Anterior cingulate cortex (tissue), 58 donors: Measurements from ENCODE around the gene CEP104.

Experiments
- DNase-seq, 58 donors: peaks; one replicate each; lab custom pipeline; 2025; lab: John Stamatoyannopoulos, UW

CEP104 gene

DNA sequence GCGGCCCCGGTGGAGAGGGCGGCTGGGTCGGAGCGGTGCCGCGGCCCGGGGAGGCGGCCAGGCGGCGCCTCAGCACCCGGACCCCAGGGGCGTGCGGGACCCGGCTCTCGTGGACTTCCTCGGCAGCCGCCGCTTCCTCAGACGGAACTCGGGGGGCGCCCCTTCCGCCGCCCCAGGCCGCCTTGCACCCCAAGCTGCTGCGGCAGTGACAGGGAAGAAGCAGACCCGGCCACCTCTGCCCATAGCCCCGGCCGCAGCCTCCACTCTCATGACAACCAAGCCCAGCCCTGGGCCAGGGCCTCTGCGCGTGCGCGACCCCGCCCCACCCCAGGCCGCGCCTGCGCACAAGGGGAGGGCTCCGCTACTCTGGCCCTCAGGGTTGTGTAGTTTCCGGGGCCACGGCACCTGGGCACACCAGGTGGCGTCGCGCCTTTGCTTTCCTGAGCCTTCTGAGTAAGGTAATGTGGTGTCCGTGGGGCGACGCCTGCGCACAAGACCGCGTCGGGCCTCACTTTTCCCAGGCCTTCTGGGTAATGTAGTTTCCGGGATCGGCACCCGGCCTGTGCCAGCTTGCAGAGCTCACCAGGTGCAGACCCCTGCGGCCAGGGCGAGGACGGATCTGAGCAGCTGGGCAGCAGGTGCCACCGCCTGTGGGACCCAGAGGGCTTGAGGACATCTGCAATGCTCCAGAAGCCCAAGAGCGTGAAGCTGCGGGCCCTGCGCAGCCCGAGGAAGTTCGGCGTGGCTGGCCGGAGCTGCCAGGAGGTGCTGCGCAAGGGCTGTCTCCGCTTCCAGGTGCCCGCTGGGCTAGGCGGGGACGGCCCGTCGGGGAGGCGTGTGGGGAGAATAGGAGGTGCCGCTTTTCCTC, at the start of gene CEP104, which contains the start of gene DFFB:
Gene CEP104 (minus strand): TSS at position 289 of the 868 bp plus-strand sequence. CDS start 4,804 bp downstream, outside the sequence.
Gene DFFB (plus strand): TSS at position 554 of the 868 bp plus-strand sequence. CDS start 128 bp downstream, at position 682.
- peak; percentile 12 to 97 (median 83) for DNase-seq

DNA sequence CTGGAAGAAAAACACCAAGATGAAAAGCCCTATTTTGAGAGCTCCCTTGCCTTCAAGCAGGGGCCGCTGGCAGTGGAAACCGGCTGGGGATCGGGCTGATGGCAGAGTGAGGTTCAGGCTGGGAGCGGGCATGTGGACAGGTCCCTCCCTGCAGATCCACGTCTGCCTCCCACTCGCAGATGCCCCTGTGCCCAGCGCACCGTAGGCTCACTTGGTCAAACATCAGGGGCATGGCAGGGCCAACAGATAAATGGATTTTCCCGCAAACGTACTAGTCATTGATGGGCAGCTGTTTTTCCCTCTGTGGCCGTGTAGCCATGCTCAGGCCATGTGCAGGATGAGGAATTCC, 49.6 kb upstream of the CEP104 start:
- DNase-seq = no peak

DNA sequence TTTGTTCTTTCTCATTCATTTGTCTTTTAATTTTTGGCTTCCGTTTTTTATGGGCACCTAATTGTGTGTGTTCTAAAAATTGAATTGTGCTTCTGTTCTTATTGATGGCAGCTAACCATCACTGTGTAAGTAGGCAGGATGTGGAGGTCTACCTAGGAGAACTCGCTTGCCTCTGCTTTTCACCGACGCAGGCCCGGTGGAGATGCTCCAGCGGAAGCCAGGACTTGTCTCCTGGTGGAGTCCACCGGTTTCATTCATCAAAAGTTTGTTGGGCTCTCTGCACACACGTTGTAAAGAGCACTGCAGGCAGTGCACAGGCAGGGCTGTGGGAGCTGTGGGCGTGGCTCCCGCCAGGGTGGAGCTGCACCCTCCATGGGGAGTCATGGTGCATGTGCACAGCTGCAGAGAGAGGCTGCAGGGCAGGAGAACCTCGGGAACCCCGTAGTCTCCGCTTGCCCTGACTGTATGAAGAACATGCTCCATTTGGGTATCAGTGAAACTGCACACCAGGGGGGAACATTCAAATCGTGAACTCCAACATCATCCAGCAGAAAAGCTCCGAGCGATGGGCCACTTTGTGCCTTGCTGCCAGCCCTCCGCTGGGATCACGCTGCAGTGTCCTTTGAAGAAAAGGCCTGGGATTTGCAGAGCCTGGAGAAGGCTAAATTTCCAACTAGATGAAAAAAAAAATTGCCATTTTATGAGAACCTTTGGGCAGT, 49.1 kb upstream of the CEP104 start:
- no peak for DNase-seq

DNA sequence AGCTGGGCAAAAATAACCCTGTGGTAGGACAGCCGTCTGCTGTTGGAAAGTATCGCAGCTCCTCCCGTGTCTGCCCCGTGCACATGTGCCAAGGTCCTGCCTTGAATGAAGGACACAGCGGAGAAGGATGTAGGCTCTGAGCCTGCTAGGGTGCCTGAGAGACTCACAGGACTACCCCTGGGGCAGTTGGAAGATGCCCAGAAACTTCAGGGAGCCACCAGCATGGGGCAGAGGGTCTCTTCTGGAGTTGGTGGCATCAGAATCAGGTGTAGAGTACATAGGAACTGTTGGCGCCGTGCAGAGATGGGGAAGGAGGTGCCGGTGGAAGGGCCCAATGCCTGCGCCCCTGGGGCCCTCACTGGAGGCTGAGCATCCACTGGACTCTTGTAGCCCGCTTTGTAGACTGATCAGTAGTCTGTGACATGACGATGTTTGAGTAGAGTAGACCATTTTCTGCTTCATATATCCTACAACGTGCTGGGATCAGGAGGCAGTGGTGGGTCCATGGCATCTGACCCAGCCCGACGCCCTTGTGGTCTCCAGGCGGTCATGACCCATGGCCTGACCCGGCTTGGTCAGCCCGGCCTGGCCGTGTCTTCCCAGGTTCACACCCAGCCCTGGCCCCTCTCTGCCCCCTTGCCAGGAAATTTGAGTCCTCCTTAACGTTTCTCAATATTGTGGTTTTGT, 48.4 kb upstream of the CEP104 start:
- DNase-seq = no peak

DNA sequence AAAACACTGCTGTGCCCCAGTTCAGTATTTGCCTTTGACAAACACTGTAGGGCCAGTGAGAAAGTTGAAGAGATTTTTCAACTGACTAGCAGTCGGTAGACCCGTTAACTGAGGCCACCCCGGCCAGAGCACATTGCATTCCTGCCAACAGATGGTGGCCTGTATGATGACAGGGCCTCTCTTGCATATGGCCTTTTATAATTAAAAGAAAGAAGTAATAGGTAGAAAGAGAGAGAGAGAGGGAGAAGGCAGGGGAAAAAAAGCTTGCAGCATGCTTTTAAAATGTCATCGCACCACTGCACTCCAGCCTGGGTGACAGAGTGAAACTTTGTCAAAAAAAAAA, 47.8 kb upstream of the CEP104 start:
- DNase-seq = no peak

DNA sequence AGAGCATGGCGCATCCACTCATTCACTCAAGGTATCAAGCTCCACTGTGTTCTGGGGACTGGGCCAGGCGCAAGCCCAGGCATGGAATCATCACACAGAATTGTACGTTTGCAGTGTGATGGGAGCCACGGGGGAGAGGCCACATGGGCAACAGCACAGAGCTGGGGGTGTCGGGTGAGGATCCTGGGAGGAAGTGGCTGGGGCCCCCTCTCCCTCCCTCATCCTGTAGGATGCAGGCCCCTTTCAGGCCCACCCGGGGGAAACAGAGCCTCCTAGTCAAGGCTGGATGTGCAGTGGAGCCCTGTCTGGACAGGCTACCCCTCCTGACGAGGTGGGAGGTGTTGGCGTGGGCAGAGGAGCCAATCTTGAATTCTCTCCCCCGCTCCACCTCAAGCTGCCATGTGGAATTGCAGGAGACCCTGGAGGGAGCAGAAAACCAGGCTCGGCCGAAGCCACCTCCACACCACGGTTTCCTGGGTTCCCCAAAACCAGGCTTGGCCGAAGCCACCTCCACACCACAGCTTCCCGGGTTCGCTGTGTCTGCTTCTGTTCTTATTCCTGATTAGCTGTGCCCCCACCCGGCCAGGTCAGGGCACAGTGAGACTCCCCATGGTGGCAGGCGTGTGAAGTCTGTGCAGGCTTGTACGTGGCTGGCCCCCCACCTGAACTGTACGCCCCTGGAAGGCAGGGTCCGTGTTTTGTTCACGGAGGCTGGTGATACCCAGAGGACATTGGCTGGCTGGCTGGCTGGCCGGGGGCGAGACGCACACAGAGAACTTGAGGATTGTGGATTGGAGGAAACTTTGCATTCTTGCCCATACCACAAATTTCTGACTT, 47.2 kb upstream of the CEP104 start:
- no peak for DNase-seq

DNA sequence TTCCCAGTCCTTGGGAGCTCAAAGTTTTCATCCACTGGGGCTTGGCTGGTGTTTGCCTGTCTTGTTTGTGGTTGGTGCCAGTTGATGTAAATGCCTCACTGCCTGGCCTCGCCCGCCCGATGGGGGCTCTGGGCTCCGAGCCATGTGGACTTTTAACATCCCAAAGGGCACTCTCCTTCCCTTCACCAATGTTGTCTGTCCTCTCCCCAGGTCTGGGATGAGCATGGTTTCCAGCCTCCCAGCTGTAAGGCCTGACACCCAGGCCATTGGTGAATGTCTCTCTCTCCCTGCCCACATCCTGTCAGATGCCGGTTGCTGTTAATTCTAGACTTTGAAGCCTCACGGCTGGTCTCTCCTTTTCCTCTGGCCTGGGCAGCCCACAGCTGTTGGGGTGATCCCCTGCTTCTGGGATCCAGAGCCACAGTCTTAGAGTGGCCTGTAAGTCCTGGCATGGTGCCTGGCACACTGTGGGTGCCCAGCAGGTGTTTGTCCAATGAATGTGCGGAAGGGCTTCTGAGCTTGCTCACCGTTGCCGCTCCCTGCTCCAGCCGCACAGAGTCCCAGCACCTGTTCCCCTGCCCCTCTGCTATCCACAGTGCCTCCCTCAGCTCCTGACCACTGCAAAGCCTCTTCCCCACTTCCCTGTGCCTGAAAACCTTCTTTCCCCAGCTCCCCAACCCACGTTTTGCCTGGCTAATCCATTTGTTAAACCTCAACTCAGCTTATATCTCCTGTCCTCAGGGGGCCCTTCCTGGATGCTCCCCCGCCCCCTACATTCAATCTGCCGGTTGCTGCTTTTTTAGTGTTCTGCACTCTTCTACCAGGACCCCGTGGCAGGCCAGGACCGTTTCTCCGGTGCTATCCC, 46.4 kb upstream of the CEP104 start:
- DNase-seq = no peak

DNA sequence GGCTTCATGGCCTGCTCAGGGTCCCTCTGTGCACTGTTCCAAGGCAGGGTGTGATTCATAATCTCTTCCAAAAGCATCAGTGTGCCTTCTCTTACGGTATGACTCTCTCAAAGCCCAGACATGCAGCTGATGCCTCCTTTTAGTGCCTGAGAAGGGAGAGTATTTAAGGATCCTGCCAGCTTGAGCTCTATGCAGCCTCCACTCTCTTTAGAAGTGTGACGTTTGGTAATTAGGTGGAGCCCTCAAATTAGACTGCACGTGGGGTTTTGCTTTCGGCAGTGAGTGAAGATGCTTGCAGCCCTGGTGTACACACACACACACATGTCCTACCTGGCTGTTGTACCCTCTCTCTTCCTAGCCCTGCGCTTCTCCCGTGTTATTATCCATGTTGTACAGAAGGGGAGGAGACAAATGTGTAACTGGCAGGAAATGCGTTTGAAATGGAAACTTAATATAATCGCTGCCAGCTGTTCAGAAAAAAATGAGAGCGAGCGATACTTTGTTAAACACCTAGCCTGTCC, 45.6 kb upstream of the CEP104 start:
- peak in 2 of 58 donors; percentile 8 to 34 for DNase-seq

DNA sequence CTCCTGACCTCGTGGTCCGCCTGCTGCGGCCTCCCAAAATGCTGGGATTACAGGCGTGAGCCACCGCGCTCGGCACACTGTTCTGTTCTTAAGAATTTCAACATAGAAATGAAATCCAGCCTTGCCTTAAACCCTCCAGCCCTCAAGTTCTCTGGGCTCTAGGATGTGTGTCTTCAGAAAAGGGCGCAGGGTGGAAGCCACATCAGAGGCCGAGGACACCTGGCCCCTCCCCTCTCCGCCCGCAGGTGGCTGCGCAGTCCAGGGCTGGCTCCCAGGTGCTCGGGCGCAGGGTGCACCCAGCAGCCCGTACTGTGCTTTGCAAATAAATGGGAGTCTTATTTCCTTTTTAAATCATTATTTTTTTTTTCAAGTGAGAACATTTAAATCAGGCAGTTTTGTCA, 45.1 kb upstream of the CEP104 start:
- no peak for DNase-seq

DNA sequence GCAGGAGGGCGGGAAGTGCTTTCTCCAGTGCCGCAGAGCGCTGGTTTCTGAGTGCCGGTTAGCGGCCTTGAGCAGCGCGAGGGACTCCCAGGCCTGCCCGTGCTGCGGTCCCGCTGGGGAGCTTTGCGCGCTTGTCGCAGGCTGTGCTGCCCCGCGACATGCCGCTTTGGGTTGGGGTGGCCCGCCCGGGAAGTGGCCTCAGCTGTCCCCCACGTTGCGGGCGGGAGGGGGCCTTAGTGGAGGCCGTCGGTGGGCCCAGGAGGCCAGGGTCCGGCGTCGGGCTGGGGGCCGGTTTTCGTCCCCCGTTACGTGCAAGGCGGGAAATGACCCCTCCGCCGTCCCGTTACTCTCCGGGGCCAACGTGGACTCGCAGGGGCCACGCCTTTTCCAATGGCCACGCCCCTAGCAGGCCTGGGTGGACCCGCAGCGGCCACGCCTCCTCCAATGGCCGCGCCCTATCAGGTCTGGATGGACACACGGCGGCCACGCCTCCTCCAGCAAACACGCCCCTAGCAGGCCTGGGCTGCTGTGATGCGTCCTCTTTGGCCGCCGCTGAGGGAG, 44.0 kb upstream of the CEP104 start:
- DNase-seq = peak; percentile 59 to 98 (median 91)

DNA sequence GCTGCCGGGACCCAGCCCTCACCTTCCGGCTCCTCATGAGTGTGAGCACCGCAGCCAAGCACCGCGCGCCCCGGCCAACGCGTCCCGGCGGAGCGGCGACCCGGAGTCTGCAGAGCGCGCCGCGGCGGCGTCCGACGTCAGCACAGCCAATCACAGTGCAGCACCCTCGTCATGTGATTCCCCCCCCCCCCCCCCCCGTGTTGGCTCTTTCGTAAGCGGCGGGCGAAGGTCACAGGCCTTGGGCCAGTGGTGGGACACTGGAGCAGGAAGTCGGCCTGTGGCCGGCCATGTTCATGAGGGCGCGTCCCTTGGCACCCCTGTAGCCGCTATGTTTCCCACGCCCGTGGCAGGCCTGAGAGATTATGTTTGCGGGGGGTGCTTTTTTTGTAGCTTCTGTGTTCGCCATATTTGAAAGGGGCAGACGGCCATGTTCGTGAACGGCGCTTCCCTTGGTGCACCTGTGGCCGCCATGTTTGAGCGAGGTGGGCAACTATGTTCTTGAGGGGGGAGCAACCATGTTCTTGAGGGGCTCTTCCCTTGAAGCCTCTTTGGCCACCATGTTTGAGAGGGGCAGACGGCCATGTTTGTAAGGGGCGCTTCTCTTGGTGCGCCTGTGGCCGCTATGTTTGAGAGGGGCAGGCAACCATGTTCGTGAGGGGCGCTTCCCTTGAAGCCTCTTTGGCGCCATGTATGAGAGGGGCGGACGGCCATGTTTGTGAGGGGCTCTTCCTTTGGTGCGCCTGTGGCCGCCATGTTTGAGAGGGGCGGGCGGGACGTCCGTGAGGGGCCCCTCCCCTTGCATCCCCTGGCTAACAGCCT, 43.3 kb upstream of the CEP104 start, which contains the start of gene C1orf174:
Gene C1orf174 (minus strand): TSS at position 123 of the 819 bp plus-strand sequence. CDS start 86 bp downstream, at position 37.
- DNase-seq = peak; percentile 82 to 100 (median 98)

DNA sequence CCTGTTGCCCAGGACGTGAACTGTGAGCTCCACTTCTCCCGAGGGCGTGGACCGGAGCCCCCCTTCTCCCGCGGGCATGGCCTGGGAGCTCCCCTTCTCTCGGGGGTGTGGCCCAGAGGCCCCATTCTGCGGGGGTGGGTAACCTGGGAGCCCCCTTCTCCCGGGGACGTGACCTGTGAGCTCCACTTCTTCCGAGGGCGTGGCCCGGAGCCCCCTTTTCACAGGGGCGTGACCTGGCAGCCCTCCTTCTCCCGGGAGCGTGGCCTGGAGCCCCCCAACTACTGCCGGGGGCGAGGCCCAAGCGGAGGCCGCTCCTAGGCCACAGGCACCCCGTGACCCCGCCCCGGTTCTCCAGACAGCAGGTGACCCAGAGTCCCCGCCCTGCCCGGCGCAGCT, 42.7 kb upstream of the CEP104 start:
- no peak for DNase-seq

DNA sequence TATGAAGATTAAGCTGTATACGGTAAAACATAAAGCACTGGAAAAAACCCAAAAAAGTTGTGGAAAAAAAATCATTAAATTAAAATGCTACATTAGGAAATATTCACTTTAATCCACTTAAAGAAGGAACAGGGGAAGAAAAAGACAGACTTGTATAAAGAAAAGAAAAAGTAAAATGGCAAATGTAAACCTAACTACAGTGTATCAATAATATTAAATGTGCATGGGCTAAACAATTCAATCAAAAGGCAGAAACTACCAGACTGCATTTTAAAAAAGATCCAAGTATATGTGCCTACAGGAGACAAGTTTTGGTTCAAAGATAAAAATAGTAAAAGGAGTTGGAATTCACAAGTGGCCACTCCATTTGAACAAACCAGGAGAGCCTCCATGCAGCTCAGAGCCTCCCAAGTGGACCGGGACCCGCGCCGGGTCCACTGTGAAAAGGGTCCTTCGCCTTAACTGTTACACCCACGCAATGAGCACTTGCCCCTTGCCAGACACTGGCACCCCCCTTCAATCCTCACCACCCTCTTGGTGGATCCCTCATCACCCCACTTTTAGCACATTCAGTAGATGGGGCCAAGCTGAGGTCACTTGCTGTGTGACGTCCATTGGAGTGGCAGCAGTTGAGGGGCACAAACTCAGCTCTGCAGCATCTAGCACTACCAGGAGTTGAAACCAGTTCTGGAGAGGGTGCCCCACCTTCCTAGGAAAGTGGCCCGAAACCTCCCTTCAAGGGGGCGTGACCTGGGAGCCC, 42.2 kb upstream of the CEP104 start:
- no peak for DNase-seq

DNA sequence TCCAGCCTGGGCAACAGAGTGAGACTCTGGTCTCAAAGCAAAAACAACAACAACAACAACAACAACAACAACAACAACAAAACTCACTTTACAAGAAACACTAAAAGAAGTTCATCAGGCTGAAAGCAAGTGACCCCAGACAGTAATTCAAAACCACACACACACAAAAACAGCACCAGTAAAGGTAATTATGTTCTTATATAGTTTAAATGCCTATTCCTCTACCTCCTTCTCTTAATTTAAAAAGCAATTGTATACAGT, 41.4 kb upstream of the CEP104 start:
- no peak for DNase-seq

DNA sequence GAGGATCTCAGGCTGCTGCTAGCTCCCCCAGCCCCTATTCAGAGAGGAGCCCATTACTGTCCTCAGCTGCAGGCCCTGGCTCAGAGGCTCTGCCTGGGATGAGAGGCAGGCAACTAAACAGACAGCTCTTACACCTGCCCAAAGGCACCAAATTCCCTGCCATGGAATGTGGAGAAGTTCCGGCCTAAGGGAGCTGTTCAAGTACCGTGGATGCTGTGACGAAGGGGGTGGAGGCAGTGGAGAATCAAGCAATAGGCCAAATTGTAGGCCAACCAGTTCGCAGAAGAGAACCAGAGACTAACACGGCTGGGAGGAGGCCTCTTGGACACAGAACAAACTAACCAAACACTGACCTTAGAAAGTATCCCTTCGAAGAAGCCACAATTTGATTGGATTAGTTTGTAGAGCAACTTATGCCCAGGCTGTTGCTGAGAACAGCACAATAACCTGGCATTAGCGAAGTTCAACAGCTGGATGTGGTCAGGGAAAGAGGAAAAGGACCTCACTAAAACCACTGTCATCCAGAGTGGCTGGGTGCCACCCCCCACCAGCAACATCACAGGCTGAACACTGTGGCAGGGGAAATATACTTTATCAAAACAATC, 39.5 kb upstream of the CEP104 start:
- no peak for DNase-seq

DNA sequence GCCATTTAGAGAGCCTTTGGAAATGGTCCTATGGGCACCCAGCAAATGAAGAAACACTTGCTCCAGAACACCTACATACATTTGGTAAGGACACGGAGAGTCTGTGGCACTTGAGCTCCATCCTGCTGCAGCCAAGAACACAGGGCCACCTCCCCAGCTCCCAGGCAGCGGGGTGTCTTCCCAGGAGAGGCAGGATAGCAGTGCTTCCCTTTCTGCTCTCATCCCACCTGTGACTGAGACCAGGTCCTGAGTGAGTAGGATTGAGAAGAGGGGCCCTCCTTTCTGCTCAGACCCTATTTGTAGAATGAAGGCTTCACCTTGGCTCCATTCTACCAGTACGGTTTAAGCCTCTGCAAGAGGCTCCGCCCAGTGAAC, 38.9 kb upstream of the CEP104 start:
- DNase-seq = no peak
